Hematopoietic multipotent progenitor cell (in vitro differentiated cells): ENCODE results near the gene SYTL2. TPM values are rescaled to one million over a fixed set of nuclear protein-coding genes. Genes with fewer than 3 reads are reported as not detected.

Source experiments
- DNase-seq, 3 donors: peaks; one replicate each; pipeline ENCODE4 v3.0.0-alpha.2; 2011 to 2015; ENCODE audit warnings: low read depth in 2 of 3, low spot score in 2 of 3
- total RNA-seq: library from RNA; depleted of rRNA; stranded (reverse); fragments of >200 nt; gene quantifications from one replicate; pipeline ENCODE4 v1.2.3, GENCODE V29; 2012

Gene SYTL2
- total RNA-seq, 1 donor: 0.81 TPM

GRCh38 chr11:85828640-85828978 lies 17.7 kb upstream of the SYTL2 start:
- DNase-seq: no peak

DNA sequence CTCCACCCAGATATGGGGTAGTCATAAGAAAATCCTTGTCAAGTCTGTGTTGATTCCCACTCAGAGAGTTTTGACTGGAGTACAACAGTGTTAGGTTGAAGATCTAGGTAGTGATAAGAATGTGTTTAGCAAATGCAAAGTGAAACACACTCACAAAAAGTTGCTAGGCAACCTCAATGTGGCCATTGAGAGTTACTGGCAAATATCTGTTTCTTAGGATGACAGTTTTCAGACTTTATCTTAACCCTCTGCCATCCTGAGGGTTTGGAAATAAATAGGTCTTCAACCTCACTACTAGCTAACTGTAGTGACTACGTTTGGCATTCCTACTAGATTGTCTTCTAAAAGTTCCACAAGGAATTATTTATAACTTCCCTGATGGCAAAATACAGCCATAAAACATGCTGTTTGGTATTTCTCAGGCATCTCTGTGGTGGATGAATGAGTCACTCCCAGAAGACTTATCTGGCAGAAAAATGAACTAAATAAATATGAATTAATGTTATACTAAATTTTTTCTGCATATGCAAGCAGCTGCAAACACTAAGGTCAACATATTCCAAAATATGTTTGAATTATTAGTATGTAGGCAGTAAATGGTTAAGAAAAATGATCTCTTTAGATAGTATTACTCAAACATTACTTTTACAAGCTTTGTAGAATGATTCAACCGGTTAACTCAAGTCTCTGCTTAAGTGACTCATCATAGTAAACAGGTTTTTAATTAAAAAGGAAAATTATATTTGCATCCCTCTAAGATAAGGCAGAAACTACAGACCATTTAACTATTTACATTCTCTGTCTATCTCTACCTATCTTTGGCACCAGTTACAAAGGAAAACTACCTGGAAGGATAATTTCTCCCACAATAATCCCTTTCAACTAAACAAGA lies 17.1 kb upstream of the SYTL2 start:
- DNase-seq: peak in 1 of 3 donors; percentile 81

GRCh38 chr11:85826116-85826855 lies 15.3 kb upstream of the SYTL2 start:
- DNase-seq: no peak

DNA sequence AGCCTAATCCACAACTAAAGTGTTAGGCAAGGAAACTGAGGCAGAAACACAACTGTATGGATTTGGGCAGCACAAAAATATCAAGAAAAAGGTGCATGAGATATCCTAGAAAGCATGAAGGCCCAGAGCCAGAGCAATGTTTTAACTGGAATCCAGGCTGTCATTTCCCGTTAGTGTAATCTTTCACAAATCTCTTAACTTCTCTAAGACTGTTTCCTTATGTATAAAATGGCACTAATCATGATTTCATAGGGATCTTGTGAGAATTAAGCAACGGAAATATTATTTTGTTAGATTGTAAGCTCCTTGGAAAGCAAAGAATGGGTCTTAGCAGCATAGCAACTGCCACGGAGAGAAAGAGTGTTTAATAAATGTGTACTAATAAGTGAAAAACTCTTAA lies 14.7 kb upstream of the SYTL2 start:
- DNase-seq: no peak

DNA sequence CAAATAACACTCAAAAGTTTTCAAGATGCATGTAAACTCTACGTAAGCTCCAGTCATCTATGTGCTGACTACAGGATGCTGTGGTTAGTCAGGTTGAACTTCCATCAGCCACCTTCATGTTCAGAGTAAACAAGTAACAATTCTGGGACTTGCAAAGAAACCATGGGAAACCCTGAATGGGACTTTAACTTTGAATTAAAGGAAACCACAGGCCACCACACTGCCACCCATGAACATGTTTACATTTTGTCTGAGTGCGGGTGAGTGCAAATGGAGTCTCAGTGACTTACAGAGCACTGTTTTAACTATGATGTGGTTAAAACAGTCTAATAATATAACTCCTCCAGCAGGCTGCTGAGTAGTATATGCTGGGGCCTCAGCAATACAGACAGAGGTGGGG lies 12.9 kb upstream of the SYTL2 start:
- DNase-seq: peak in 2 of 3 donors; percentile 27 to 71

DNA sequence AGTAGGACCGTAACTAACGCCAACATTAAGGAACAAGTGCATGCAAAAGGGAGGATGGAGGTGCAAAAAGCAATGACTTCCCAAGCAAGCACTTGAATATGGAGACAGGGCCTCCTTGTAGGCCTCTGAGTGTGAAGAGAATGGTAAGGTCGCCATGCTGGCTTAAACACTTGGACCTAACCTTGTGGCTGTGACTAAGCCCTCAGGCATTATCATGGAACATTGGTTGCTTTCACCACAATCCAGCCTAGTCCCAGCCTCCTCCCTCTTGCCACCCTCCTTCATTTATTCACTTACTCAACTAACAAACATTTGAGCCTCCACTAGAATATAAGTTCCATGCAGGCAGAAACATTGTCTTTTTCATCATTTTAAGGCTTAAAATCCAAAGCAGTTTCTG lies 11.9 kb upstream of the SYTL2 start:
- DNase-seq: no peak

DNA sequence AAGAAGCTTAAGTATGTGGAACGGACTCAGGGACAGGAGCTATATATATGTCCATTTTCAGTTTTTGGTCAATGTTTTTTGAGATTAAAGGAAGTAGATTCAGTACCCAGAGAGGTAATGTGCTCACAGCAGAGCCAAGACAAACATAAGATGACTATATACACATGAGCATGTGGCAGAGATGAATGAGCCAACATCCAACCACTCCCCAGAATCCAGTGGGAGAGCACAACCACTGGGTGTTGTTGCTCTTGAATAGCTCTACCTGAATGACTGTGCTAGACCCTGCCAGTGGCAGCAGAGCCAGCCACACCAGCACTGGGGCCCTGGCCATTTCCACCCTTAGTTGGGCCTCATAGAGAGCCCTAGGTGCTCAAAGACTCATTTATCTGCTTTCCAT lies 10.7 kb upstream of the SYTL2 start:
- DNase-seq: no peak

GRCh38 chr11:85819441-85819840 lies 8.5 kb upstream of the SYTL2 start:
- DNase-seq: no peak

GRCh38 chr11:85815186-85815931 lies 4.4 kb upstream of the SYTL2 start:
- no peak for DNase-seq

- no peak for DNase-seq
These were observed 2.8 kb upstream of the SYTL2 start for GRCh38 chr11:85813721-85814120.

DNA sequence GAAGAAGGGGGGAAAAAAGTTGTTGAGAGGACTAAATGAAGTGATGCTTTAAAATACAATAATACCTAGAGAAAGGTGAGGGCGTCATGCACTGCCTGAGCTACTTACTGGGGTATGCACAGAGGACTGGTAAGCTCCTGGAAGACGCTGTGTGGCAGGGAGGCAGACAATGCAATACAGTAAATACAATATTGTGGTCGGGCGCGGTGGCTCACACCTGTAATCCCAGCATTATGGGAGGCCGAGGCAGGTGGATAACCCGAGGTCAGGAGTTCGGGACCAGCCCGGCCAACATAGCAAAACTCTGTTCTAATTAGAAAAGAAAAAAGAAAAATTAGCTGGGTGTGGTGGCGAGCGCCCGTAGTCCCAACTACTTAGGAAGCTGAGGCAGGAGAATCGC lies 683 bp upstream of the SYTL2 start:
- no peak for DNase-seq

- no peak for DNase-seq
These were observed 445 bp downstream of the SYTL2 start for GRCh38 chr11:85810521-85810870.

DNA sequence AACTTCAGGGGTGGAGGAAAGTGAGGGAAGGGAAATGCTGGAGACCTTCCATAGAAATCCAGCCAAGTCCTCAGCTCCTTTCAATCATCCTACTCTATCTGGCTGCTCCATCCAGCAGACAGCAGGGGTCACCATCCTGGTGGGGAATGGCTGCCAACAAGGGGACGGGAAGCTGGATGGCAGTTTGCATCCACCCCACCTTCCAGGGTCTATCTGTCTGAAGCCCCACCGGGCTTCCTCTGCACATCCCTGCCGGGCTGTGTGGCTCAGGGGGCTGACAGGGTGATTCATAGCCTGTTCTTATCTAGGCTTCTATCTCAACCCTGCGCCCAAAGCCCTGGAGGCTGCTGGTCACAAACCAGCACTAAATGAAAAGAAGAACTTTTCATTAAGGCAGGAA lies 1.1 kb downstream of the SYTL2 start:
- peak in 2 of 3 donors; percentile 52 to 59 for DNase-seq

GRCh38 chr11:85809191-85809590 lies 1.8 kb downstream of the SYTL2 start:
- no peak for DNase-seq

- no peak for DNase-seq
These were observed 4.1 kb downstream of the SYTL2 start for GRCh38 chr11:85806876-85807275.

DNA sequence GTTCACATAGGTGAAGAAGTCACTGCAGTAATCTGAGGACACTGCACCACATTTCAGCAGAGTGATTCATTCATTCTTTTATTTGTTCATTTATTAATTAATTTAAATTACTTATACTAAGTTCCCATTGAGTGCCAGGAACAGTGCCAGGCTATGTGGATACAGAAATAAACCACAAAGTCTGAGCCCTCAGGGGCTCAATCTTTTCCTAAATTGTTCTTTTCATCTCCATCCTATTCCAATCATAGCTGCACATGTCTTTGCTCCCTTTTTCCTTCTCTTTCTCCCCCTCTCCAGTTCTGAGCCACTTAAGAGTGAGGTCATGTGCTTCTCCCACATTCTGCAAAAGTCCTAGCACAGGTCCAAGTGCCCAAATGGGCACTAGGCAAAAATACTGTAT lies 4.9 kb downstream of the SYTL2 start:
- no peak for DNase-seq

DNA sequence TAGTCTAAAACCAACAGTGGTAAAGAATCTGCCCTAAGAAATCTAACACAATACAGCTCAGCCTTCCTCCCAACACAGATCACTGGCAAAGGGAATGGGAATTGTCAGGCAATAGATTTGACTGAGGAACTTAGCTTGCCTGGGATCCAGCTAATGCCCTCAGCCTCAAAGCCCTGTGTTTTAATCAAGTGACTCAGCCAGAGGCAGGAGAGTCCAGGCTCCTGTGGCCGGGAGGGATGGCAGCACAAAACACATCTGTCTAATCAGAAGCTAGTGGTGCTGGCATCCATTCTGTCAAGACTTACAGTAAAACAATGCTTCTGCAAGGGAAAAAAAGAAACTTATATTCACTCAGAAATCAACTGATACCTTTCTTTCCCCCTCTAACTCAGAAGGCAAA lies 5.6 kb downstream of the SYTL2 start:
- DNase-seq: no peak

GRCh38 chr11:85803920-85804319 lies 7.0 kb downstream of the SYTL2 start:
- no peak for DNase-seq

- DNase-seq: no peak
These were observed 7.6 kb downstream of the SYTL2 start for GRCh38 chr11:85803303-85803702.

DNA sequence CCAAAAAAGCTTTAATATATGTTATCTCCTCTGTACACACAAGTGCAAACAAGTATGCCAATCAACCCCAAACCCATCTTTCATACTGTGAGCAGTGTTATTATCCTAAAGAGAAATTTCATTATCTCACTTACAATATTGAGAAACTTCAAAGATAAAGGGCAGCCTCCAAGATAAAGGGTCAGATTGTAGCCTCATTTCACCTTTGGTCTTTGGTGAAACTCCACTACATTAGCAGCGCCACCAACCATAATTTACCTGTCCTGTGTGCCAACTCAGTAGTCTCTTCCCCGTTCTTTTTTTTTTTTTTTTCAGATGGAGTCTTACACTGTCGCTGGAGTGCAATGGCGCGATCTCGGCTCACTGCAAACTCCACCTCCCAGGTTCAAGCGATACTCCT lies 9.4 kb downstream of the SYTL2 start:
- DNase-seq: no peak

- no peak for DNase-seq
These were observed 10.2 kb downstream of the SYTL2 start for GRCh38 chr11:85800595-85801342.
